ENCODE results near the gene ATP2C2. TPM values are rescaled to one million over a fixed set of nuclear protein-coding genes. Genes with fewer than 3 reads are reported as not detected.

Gene ATP2C2
- total and polyA plus RNA-seq, 2 experiments from 2014 or later = 2.1 TPM

DNA sequence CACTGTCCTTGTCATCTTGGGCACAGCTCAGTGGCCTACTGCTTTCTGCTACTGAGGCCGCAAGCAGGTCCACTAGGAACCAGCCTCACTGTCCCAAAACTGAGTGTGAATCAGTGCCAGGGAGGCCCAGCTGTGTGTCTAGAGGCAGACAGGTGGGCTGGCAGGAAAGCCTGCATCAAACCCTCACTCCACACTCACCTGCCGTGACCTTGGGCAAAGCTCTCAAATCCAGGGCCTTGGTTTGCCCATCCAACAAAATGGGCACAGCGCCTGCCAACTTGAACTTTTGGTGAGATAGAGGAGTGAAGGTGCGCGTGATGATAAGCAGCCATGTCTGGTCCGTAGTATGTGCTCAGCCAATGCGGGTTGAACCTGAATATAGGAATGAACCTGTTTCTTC is 14.8 kb downstream of the ATP2C2 start:
- no peak overlapping the region for H2AFZ ChIP-seq
- no peak overlapping the region for H3K4me3 Mint-ChIP-seq
- H3K4me1 Mint-ChIP-seq = peaks cover 26% of the 10 kb centered on the region
- H3K36me3 ChIP-seq (ENCODE audit: insufficient read depth) = no peaks in the 10 kb centered on the region
- ATAC-seq (no peak), DNase-seq (ENCODE audit: low spot score) (no peak)
- H3K27me3 Mint-ChIP-seq (ENCODE audit: insufficient read depth, low read depth, poor library complexity) = peaks cover 11% of the 10 kb centered on the region
- H4K20me1 ChIP-seq (replicated peaks; ENCODE audit: insufficient read depth) = no peaks in the 10 kb centered on the region
- H3K4me1 ChIP-seq (ENCODE audit: insufficient read depth) = peaks cover 14% of the 10 kb centered on the region
- H3K9me3 Mint-ChIP-seq = peaks cover 17% of the 10 kb centered on the region; the same call in 2 of the 3 replicates
- no peaks in the 10 kb centered on the region; the same call in 2 of the 3 replicates for H3K36me3 Mint-ChIP-seq (ENCODE audit: low read depth)
- no peak for TF ChIP-seq CREB1 (CRISPR knock-in tag; IDR thresholded peaks at IDR 0.05; ENCODE audit: low read depth)
- H3K4me3 ChIP-seq = no peak overlapping the region
- no peaks in the 10 kb centered on the region for H3K79me2 ChIP-seq (replicated peaks; ENCODE audit: insufficient read depth)
- H3K27ac ChIP-seq (ENCODE audit: low read depth) = no peak overlapping the region
- no peak overlapping the region for H3K4me2 ChIP-seq
- no peaks in the 10 kb centered on the region for H3F3A ChIP-seq (replicated peaks; ENCODE audit: low read depth)
- no peak overlapping the region for H3K27ac Mint-ChIP-seq
- H3K27me3 ChIP-seq (ENCODE audit: insufficient read depth) = no peaks in the 10 kb centered on the region
- no peaks in the 10 kb centered on the region for H3K9me2 ChIP-seq (ENCODE audit: insufficient read depth)

DNA sequence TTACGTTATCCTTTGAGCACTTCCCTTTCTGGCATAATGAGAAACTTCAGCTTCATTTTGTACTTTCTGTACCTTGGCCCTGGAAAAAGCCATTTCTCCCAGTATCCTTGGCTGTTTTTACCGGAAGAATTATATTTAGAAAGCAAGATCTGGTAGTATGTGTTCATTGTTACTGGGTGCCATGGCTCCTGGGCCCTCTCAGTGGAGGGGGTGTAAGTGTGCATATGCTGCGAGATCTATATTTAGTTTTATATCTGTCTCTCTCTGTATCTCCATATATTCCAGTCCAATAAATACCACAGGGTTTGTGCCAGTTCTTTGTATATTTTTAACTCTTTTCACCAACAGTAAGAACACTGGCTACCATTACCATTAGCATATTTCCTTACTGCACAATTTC is 17.7 kb downstream of the ATP2C2 start:
- Mint-ChIP-seq H3K9me3 (peaks cover 17% of the 10 kb centered on the region; the same call in 1 of the 3 replicates), H3K27ac (no peak overlapping the region), H3K36me3 (ENCODE audit: low read depth) (no peaks in the 10 kb centered on the region; the same call in 2 of the 3 replicates), H3K27me3 (ENCODE audit: insufficient read depth, low read depth, poor library complexity) (peaks cover 9% of the 10 kb centered on the region), H3K4me3 (no peak overlapping the region), H3K4me1 (0 out of 3 replicates have a peak, but pooled peaks cover 4% of the 10 kb centered on the region)
- H3K4me2 ChIP-seq = no peak overlapping the region
- H3K36me3 ChIP-seq (ENCODE audit: insufficient read depth) = no peaks in the 10 kb centered on the region
- DNase-seq (ENCODE audit: low spot score) = no peak
- H3K4me3 ChIP-seq = no peak overlapping the region
- H3K27ac ChIP-seq (ENCODE audit: low read depth) = no peak overlapping the region
- TF ChIP-seq POLR2AphosphoS5 (IDR thresholded peaks at IDR 0.05; ENCODE audit: low read depth) = no peak
- no peaks in the 10 kb centered on the region for H4K20me1 ChIP-seq (replicated peaks; ENCODE audit: insufficient read depth)
- H3F3A ChIP-seq (replicated peaks; ENCODE audit: low read depth) = no peaks in the 10 kb centered on the region
- H3K9me2 ChIP-seq (ENCODE audit: insufficient read depth) = no peaks in the 10 kb centered on the region
- no peaks in the 10 kb centered on the region for H3K4me1 ChIP-seq (ENCODE audit: insufficient read depth)
- H3K27me3 ChIP-seq (ENCODE audit: insufficient read depth) = no peaks in the 10 kb centered on the region
- no peak overlapping the region for H2AFZ ChIP-seq
- ATAC-seq = no peak
- H3K79me2 ChIP-seq (replicated peaks; ENCODE audit: insufficient read depth) = no peaks in the 10 kb centered on the region

DNA sequence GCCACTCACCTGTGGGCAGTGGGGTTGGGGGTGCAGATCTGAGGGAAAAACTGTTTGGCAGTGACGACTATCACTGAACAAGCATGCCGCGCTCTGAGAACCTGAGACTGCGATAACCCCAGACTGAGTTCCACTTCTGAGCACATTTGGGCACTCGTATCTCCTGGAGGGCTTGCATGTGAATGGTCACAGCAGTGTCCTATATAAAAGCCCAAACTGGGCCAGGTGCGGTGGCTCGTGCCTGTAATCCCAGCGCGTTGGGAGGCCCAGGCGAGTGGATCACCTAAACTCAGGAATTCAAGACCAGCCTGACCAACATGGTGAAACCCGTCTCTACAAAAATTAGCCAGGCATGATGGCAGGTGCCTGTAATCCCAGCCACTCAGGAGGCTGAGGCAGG is 18.7 kb downstream of the ATP2C2 start:
- H3K27me3 Mint-ChIP-seq (ENCODE audit: insufficient read depth, low read depth, poor library complexity) = peaks cover 9% of the 10 kb centered on the region

More for the DNA sequence above, 18.7 kb downstream of the ATP2C2 start:
- H3K4me2 ChIP-seq = no peak overlapping the region
- no peak overlapping the region for H3K4me3 ChIP-seq
- Mint-ChIP-seq H3K4me1 (0 out of 3 replicates have a peak, but pooled peaks cover 4% of the 10 kb centered on the region), H3K36me3 (ENCODE audit: low read depth) (no peaks in the 10 kb centered on the region; the same call in 2 of the 3 replicates), H3K27ac (no peak overlapping the region), H3K9me3 (peaks cover 17% of the 10 kb centered on the region; the same call in 1 of the 3 replicates), H3K4me3 (no peak overlapping the region)
- DNase-seq (ENCODE audit: low spot score) = no peak
- no peaks in the 10 kb centered on the region for H4K20me1 ChIP-seq (replicated peaks; ENCODE audit: insufficient read depth)
- H3K27ac ChIP-seq (ENCODE audit: low read depth) = no peak overlapping the region
- H3K4me1 ChIP-seq (ENCODE audit: insufficient read depth) = no peaks in the 10 kb centered on the region
- no peaks in the 10 kb centered on the region for H3K27me3 ChIP-seq (ENCODE audit: insufficient read depth)
- TF ChIP-seq, protein P1, sequence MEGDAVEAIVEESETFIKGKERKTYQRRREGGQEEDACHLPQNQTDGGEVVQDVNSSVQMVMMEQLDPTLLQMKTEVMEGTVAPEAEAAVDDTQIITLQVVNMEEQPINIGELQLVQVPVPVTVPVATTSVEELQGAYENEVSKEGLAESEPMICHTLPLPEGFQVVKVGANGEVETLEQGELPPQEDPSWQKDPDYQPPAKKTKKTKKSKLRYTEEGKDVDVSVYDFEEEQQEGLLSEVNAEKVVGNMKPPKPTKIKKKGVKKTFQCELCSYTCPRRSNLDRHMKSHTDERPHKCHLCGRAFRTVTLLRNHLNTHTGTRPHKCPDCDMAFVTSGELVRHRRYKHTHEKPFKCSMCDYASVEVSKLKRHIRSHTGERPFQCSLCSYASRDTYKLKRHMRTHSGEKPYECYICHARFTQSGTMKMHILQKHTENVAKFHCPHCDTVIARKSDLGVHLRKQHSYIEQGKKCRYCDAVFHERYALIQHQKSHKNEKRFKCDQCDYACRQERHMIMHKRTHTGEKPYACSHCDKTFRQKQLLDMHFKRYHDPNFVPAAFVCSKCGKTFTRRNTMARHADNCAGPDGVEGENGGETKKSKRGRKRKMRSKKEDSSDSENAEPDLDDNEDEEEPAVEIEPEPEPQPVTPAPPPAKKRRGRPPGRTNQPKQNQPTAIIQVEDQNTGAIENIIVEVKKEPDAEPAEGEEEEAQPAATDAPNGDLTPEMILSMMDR (conservative IDR thresholded peaks at IDR 0.05; ENCODE audit: low read depth in 2 of 2) = no peak
- TF ChIP-seq NANOG (IDR thresholded peaks at IDR 0.05; ENCODE audit: borderline replicate concordance) (no peak), ZNF114 (CRISPR knock-in tag; IDR thresholded peaks at IDR 0.05) (no peak), JUNB (IDR thresholded peaks at IDR 0.05; ENCODE audit: unreplicated experiment) (no peak), EZH2phosphoT487 (IDR thresholded peaks at IDR 0.05; ENCODE audit: unreplicated experiment) (no peak), POLR2AphosphoS5 (IDR thresholded peaks at IDR 0.05; ENCODE audit: low read depth) (no peak), CREB1 (CRISPR knock-in tag; IDR thresholded peaks at IDR 0.05; ENCODE audit: low read depth) (no peak), EZH2 (IDR thresholded peaks at IDR 0.05; ENCODE audit: low read depth, unreplicated experiment) (no peak), STAT1 (IDR thresholded peaks at IDR 0.05; ENCODE audit: unreplicated experiment) (no peak)
- TF ChIP-seq, protein P2, sequence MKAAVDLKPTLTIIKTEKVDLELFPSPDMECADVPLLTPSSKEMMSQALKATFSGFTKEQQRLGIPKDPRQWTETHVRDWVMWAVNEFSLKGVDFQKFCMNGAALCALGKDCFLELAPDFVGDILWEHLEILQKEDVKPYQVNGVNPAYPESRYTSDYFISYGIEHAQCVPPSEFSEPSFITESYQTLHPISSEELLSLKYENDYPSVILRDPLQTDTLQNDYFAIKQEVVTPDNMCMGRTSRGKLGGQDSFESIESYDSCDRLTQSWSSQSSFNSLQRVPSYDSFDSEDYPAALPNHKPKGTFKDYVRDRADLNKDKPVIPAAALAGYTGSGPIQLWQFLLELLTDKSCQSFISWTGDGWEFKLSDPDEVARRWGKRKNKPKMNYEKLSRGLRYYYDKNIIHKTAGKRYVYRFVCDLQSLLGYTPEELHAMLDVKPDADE (IDR thresholded peaks at IDR 0.05) = no peak
- TF ChIP-seq, protein P3, sequence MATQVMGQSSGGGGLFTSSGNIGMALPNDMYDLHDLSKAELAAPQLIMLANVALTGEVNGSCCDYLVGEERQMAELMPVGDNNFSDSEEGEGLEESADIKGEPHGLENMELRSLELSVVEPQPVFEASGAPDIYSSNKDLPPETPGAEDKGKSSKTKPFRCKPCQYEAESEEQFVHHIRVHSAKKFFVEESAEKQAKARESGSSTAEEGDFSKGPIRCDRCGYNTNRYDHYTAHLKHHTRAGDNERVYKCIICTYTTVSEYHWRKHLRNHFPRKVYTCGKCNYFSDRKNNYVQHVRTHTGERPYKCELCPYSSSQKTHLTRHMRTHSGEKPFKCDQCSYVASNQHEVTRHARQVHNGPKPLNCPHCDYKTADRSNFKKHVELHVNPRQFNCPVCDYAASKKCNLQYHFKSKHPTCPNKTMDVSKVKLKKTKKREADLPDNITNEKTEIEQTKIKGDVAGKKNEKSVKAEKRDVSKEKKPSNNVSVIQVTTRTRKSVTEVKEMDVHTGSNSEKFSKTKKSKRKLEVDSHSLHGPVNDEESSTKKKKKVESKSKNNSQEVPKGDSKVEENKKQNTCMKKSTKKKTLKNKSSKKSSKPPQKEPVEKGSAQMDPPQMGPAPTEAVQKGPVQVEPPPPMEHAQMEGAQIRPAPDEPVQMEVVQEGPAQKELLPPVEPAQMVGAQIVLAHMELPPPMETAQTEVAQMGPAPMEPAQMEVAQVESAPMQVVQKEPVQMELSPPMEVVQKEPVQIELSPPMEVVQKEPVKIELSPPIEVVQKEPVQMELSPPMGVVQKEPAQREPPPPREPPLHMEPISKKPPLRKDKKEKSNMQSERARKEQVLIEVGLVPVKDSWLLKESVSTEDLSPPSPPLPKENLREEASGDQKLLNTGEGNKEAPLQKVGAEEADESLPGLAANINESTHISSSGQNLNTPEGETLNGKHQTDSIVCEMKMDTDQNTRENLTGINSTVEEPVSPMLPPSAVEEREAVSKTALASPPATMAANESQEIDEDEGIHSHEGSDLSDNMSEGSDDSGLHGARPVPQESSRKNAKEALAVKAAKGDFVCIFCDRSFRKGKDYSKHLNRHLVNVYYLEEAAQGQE (IDR thresholded peaks at IDR 0.05; ENCODE audit: unreplicated experiment) = no peak
- H2AFZ ChIP-seq = no peak overlapping the region
- no peaks in the 10 kb centered on the region for H3F3A ChIP-seq (replicated peaks; ENCODE audit: low read depth)
- no peaks in the 10 kb centered on the region for H3K36me3 ChIP-seq (ENCODE audit: insufficient read depth)
- H3K79me2 ChIP-seq (replicated peaks; ENCODE audit: insufficient read depth) = no peaks in the 10 kb centered on the region
- H3K9me2 ChIP-seq (ENCODE audit: insufficient read depth) = no peaks in the 10 kb centered on the region
- no peak for ATAC-seq
